Activated CD8-positive, alpha-beta T cell treated with anti-CD3 and anti-CD28 coated beads, Interleukin-2, amount 10 ng/mL, durations not matched to agents 7 days and 5 days (primary cell): ENCODE measurements around the gene RHBDD2. TPM values are rescaled to one million over a fixed set of nuclear protein-coding genes. Genes with fewer than 3 reads are reported as not detected.
"Not testable (repeated sequence)": the region's sequence is repeated elsewhere in the genome, so short reads cannot be mapped to it uniquely, and the experiment has no call there.

Source experiments
- ATAC-seq: fragments of 150-1000 bp; cut with Tn5 transposase; one replicate; pipeline ENCODE4 v1.10.0; 2021; ENCODE audit warnings: moderate library complexity
- CTCF ChIA-PET: fragments of 350-600 bp; sonication (Branson Sonifier 250); formaldehyde crosslinking; loops from one replicate; lab custom pipeline; 2021; ENCODE audit warnings: antibody characterized with exemption; lab: Charles Lee
- POLR2A ChIA-PET: fragments of 350-600 bp; sonication (Branson Sonifier 250); formaldehyde crosslinking; loops from one replicate; lab custom pipeline; 2021; ENCODE audit warnings: antibody characterized with exemption; lab: Charles Lee
- DNase-seq: peaks from one replicate; pipeline ENCODE4 v3.0.0-alpha.2; 2020
- H3K27ac Mint-ChIP-seq: one replicate; pipeline ENCODE4 v1.8.0; 2021; ENCODE audit warnings: mild to moderate bottlenecking, mixed read lengths
- H3K27me3 Mint-ChIP-seq: one replicate; pipeline ENCODE4 v1.8.0; 2021; ENCODE audit warnings: low read depth, mixed read lengths
- H3K36me3 Mint-ChIP-seq: one replicate; pipeline ENCODE4 v1.8.0; 2021; ENCODE audit warnings: low read depth, mixed read lengths
- H3K4me1 Mint-ChIP-seq: one replicate; pipeline ENCODE4 v1.8.0; 2021; ENCODE audit warnings: low read depth, mixed read lengths
- H3K4me3 Mint-ChIP-seq: one replicate; pipeline ENCODE4 v1.8.0; 2021; ENCODE audit warnings: mild to moderate bottlenecking, mixed read lengths
- H3K9me3 Mint-ChIP-seq: one replicate; pipeline ENCODE4 v1.8.0; 2022; ENCODE audit warnings: mixed read lengths; ENCODE audit not compliant: insufficient read depth
- total RNA-seq, 2 experiments: library from RNA; stranded (reverse); gene quantifications; one replicate each; pipeline ENCODE4 v1.2.3, GENCODE V29; 2021

The RHBDD2 gene
- total RNA-seq, 2 experiments from 2014 or later = 18.1 to 18.4 TPM

- H3K27me3 Mint-ChIP-seq, POLR2A ChIA-PET, ATAC-seq, H3K27ac Mint-ChIP-seq, CTCF ChIA-PET, H3K4me3 Mint-ChIP-seq, H3K9me3 Mint-ChIP-seq, DNase-seq, H3K4me1 Mint-ChIP-seq, H3K36me3 Mint-ChIP-seq: not testable (repeated sequence)
These were observed 33.7 kb upstream of the RHBDD2 start for GRCh38 chr7:75845132-75845531.

GRCh38 chr7:75847707-75848106 is 31.1 kb upstream of the RHBDD2 start:
- H3K4me3 Mint-ChIP-seq = no peak overlapping the region
- peaks cover 5% of the 10 kb centered on the region for H3K27me3 Mint-ChIP-seq
- ATAC-seq (no peak), DNase-seq (no peak)
- no peak overlapping the region for H3K27ac Mint-ChIP-seq
- H3K36me3 Mint-ChIP-seq = no peaks in the 10 kb centered on the region
- ChIA-PET CTCF (interaction anchor here (1.3 kb wide), 1 partner anchor 19 kb away, joined by 4 read pairs; no protein-coding TSS in a partner anchor), POLR2A (interaction anchor here (1.2 kb wide), 1 partner anchor 22 kb away, joined by 3 read pairs; no protein-coding TSS in a partner anchor)
- H3K4me1 Mint-ChIP-seq = peaks cover 6% of the 10 kb centered on the region
- H3K9me3 Mint-ChIP-seq = no peaks in the 10 kb centered on the region

- H3K27me3 Mint-ChIP-seq = peaks cover 7% of the 10 kb centered on the region
- CTCF ChIA-PET = no interaction called here
- POLR2A ChIA-PET = no interaction called here
These were observed 29.3 kb upstream of the RHBDD2 start for GRCh38 chr7:75849573-75849972.

GRCh38 chr7:75850235-75850634 is 28.6 kb upstream of the RHBDD2 start:
- ATAC-seq (no peak), DNase-seq (no peak)
- Mint-ChIP-seq H3K9me3 (no peaks in the 10 kb centered on the region), H3K36me3 (no peaks in the 10 kb centered on the region), H3K4me3 (no peak overlapping the region), H3K27me3 (peaks cover 7% of the 10 kb centered on the region), H3K27ac (no peak overlapping the region), H3K4me1 (no peaks in the 10 kb centered on the region)
- ChIA-PET CTCF (no interaction called here), POLR2A (no interaction called here)

More at GRCh38 chr7:75849573-75849972, 29.3 kb upstream of the RHBDD2 start:
- no peak for DNase-seq
- Mint-ChIP-seq H3K9me3 (no peaks in the 10 kb centered on the region), H3K4me1 (no peaks in the 10 kb centered on the region), H3K36me3 (no peaks in the 10 kb centered on the region), H3K4me3 (no peak overlapping the region), H3K27ac (no peak overlapping the region)
- ATAC-seq = no peak

- no peak for DNase-seq
These were observed 24.6 kb upstream of the RHBDD2 start for GRCh38 chr7:75854233-75854632.

GRCh38 chr7:75854813-75855345 is 24.0 kb upstream of the RHBDD2 start:
- DNase-seq, POLR2A ChIA-PET, ATAC-seq, H3K27ac Mint-ChIP-seq, H3K36me3 Mint-ChIP-seq, H3K4me3 Mint-ChIP-seq, H3K27me3 Mint-ChIP-seq, H3K4me1 Mint-ChIP-seq, H3K9me3 Mint-ChIP-seq: not testable (repeated sequence)
- CTCF ChIA-PET = interaction anchor here (1.2 to 1.4 kb wide), 2 partner anchors 12 to 166 kb away, joined by 3 read pairs; no protein-coding TSS in a partner anchor

More at GRCh38 chr7:75854233-75854632, 24.6 kb upstream of the RHBDD2 start:
- H3K36me3 Mint-ChIP-seq = no peaks in the 10 kb centered on the region
- H3K9me3 Mint-ChIP-seq = no peaks in the 10 kb centered on the region
- H3K27me3 Mint-ChIP-seq = peaks cover 7% of the 10 kb centered on the region
- no peak for ATAC-seq
- no peak overlapping the region for H3K27ac Mint-ChIP-seq
- ChIA-PET CTCF (interaction anchor here (1.2 to 1.4 kb wide), 2 partner anchors 13 to 166 kb away, joined by 3 read pairs; no protein-coding TSS in a partner anchor), POLR2A (no interaction called here)
- H3K4me3 Mint-ChIP-seq = no peak overlapping the region
- no peaks in the 10 kb centered on the region for H3K4me1 Mint-ChIP-seq

- ATAC-seq = no peak
- H3K4me3 Mint-ChIP-seq = no peak overlapping the region
- ChIA-PET CTCF (no interaction called here), POLR2A (no interaction called here)
- no peak for DNase-seq
- peaks cover 3% of the 10 kb centered on the region for H3K27me3 Mint-ChIP-seq
- no peaks in the 10 kb centered on the region for H3K4me1 Mint-ChIP-seq
- no peaks in the 10 kb centered on the region for H3K9me3 Mint-ChIP-seq
- no peak overlapping the region for H3K27ac Mint-ChIP-seq
- H3K36me3 Mint-ChIP-seq = no peaks in the 10 kb centered on the region
These were observed 22.3 kb upstream of the RHBDD2 start for GRCh38 chr7:75856536-75856935.

GRCh38 chr7:75858410-75858809 is 20.4 kb upstream of the RHBDD2 start:
- no peak for DNase-seq
- POLR2A ChIA-PET = no interaction called here
- no peaks in the 10 kb centered on the region for H3K4me1 Mint-ChIP-seq
- ATAC-seq = no peak
- H3K27ac Mint-ChIP-seq = no peak overlapping the region
- CTCF ChIA-PET = no interaction called here
- H3K9me3 Mint-ChIP-seq = no peaks in the 10 kb centered on the region
- peaks cover 7% of the 10 kb centered on the region for H3K27me3 Mint-ChIP-seq
- H3K4me3 Mint-ChIP-seq = no peak overlapping the region
- no peaks in the 10 kb centered on the region for H3K36me3 Mint-ChIP-seq

GRCh38 chr7:75861636-75862035 is 17.2 kb upstream of the RHBDD2 start:
- H3K36me3 Mint-ChIP-seq = no peaks in the 10 kb centered on the region
- no peak overlapping the region for H3K4me3 Mint-ChIP-seq
- CTCF ChIA-PET = no interaction called here
- no peaks in the 10 kb centered on the region for H3K9me3 Mint-ChIP-seq
- DNase-seq (no peak), ATAC-seq (no peak)
- H3K4me1 Mint-ChIP-seq = no peaks in the 10 kb centered on the region
- POLR2A ChIA-PET = no interaction called here
- H3K27me3 Mint-ChIP-seq = peaks cover 4% of the 10 kb centered on the region
- no peak overlapping the region for H3K27ac Mint-ChIP-seq

- H3K36me3 Mint-ChIP-seq, H3K4me3 Mint-ChIP-seq, H3K27me3 Mint-ChIP-seq, DNase-seq, H3K9me3 Mint-ChIP-seq, H3K4me1 Mint-ChIP-seq, POLR2A ChIA-PET, ATAC-seq, H3K27ac Mint-ChIP-seq: not testable (repeated sequence)
- CTCF ChIA-PET = interaction anchor here (0.9 to 1.6 kb wide), 2 partner anchors 8 to 156 kb away, joined by 3 read pairs; no protein-coding TSS in a partner anchor
These were observed 14.6 kb upstream of the RHBDD2 start for GRCh38 chr7:75864251-75864650.

- ChIA-PET POLR2A (no interaction called here), CTCF (interaction anchor here (0.7 to 3.0 kb wide), 7 partner anchors 8 to 264 kb away, joined by 3 to 57 read pairs (median 4); no protein-coding TSS in a partner anchor)
- Mint-ChIP-seq H3K4me3 (no peak overlapping the region), H3K4me1 (peaks cover 6% of the 10 kb centered on the region), H3K9me3 (no peaks in the 10 kb centered on the region), H3K27me3 (peaks cover 4% of the 10 kb centered on the region), H3K27ac (no peak overlapping the region), H3K36me3 (no peaks in the 10 kb centered on the region)
- ATAC-seq (no peak), DNase-seq (no peak)
These were observed 12.7 kb upstream of the RHBDD2 start for GRCh38 chr7:75866114-75866488.

GRCh38 chr7:75866489-75867389 is 12.1 kb upstream of the RHBDD2 start:
- POLR2A ChIA-PET = interaction anchor here (1.0 kb wide), 1 partner anchor 11 kb away, joined by 3 read pairs; no protein-coding TSS in a partner anchor
- H3K27me3 Mint-ChIP-seq = peaks cover 4% of the 10 kb centered on the region
- H3K27ac Mint-ChIP-seq = no peak overlapping the region
- CTCF ChIA-PET = interaction anchor here (0.6 to 3.0 kb wide), 11 partner anchors 9 to 263 kb away, joined by 3 to 57 read pairs (median 4); partner anchors contain the start of genes MDH2 and RHBDD2
- no peak overlapping the region for H3K4me3 Mint-ChIP-seq
- no peaks in the 10 kb centered on the region for H3K9me3 Mint-ChIP-seq
- DNase-seq (peak; percentile 62), ATAC-seq (peak; percentile 80)
- H3K4me1 Mint-ChIP-seq = peaks cover 6% of the 10 kb centered on the region
- H3K36me3 Mint-ChIP-seq = no peaks in the 10 kb centered on the region
